ENCODE data around the gene HPSE2.

GRCh38 chr10:98563811-98564210 is 671.8 kb downstream of the HPSE2 start:
- TF ChIP-seq CTCF (conservative IDR thresholded peaks at IDR 0.05; ENCODE audit: low read depth in 2 of 2) (no peak), POLR2AphosphoS5 (IDR thresholded peaks at IDR 0.05; ENCODE audit: low read depth) (no peak), EZH2 (IDR thresholded peaks at IDR 0.05; ENCODE audit: low read depth, unreplicated experiment) (no peak), CREB1 (CRISPR knock-in tag; IDR thresholded peaks at IDR 0.05; ENCODE audit: low read depth) (no peak), REST (IDR thresholded peaks at IDR 0.05; ENCODE audit: unreplicated experiment) (no peak), JUNB (IDR thresholded peaks at IDR 0.05; ENCODE audit: unreplicated experiment) (no peak), EZH2phosphoT487 (IDR thresholded peaks at IDR 0.05; ENCODE audit: unreplicated experiment) (no peak), ZNF331 (CRISPR knock-in tag; IDR thresholded peaks at IDR 0.05; ENCODE audit: low read depth) (no peak), ZNF114 (CRISPR knock-in tag; IDR thresholded peaks at IDR 0.05) (no peak)

Data from GM23338 (cell line).